GM18517 (cell line): ENCODE data around the gene EPHB3.

Experiments used
- ATAC-seq: cut with Tn5 transposase; IDR thresholded peaks from one replicate; pipeline ENCODE4 v1.9.1; 2021; ENCODE audit warnings: mild to moderate bottlenecking, moderate library complexity; ENCODE audit not compliant: unreplicated experiment

The EPHB3 gene

GRCh38 chr3:184561061-184561912, at the start of gene EPHB3:
Gene EPHB3, plus strand, starts transcription at chr3:184561785. Its CDS starts 451 bp downstream, at chr3:184562236.
- ATAC-seq: peak; percentile 91

- no peak for ATAC-seq
These were observed 49.0 kb upstream of the EPHB3 start for GRCh38 chr3:184512621-184513020.

DNA sequence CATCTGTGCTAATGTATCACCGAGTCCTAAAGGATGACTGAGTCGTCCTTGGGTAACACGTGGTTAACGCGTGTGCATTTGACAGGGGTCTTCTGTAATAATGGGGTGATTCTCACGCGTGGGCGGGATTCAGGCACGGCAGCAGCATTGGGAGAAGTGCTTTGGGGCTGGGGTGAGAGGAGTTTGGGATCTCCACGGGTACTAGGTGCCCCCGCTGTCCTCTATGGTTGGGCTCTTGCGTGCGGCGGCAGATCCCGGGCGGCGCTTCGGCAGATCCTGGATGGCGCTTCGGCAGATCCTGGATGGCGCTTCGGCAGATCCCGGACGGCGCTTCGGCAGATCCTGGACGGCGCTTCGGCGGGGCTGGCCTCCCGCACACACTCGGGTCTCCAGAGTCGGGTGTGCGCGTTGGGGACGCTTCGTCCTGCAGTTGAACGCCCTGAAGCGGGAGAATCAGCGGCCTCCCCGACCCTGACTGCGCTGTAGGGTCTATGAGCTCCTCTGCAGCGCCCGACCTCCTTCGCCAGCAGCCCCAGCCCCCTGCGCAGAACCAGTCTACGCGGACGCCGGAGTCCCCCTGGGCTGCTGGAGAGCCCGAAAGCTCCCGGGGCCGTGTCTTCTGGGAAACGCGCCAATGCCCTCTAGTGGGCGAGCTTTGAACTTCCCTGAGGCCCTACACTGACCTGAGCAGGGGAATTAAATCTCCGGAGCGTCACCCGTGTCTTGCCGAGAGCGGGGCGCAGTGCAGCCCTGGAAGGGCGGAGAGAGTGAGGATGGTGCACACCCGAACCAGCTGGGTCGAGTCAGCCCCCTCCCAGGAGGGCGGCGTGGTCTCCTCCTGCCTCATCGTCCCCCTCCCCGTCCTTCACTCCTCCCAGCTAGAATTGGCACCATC, 48.1 kb upstream of the EPHB3 start:
- ATAC-seq: no peak

- ATAC-seq: no peak
These were observed 47.5 kb upstream of the EPHB3 start for GRCh38 chr3:184514171-184514490.

GRCh38 chr3:184523825-184524615, 37.6 kb upstream of the EPHB3 start:
- ATAC-seq: no peak

GRCh38 chr3:184524981-184525336, 36.6 kb upstream of the EPHB3 start:
- no peak for ATAC-seq

DNA sequence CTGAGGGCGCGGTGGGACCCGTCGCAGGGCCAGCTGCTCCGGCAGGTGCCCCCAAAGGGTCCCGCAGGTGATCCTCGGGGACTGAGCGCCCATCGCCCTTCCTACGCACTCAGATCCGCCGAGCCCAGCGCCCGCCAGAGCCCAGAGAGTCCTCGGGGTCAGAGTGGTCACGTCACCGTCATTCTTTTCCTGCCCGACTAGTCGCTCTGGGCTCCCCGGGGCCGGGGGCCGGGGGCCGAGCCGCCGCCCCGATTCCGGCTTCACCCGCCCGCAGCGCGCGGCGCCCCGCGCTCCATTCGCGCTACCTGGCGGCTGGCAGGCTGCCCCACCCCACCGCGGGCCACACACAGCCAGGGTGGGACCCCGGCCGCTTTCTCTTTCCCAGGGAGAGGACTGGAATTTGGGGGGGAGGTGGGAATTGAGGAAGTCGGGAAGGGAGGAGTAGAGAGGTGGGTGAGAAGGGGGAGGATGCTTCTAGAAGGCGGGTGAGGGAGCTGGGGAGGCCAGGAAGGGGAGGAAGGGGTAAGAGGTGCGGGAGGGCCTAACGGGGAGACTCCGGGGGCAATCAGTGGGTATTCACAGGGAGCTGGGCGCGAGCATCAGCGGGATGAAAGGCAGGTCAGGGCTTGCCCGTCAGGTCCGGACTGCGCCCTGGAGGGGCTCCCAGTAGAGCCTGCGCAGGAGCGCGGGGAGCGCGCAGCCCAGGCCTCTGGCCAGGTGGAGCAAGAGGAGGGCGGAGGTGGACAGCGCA, 36.1 kb upstream of the EPHB3 start:
- ATAC-seq: no peak

- ATAC-seq: no peak
These were observed 35.5 kb upstream of the EPHB3 start for GRCh38 chr3:184526088-184526433.

GRCh38 chr3:184531626-184532280, 29.8 kb upstream of the EPHB3 start:
- ATAC-seq: no peak

DNA sequence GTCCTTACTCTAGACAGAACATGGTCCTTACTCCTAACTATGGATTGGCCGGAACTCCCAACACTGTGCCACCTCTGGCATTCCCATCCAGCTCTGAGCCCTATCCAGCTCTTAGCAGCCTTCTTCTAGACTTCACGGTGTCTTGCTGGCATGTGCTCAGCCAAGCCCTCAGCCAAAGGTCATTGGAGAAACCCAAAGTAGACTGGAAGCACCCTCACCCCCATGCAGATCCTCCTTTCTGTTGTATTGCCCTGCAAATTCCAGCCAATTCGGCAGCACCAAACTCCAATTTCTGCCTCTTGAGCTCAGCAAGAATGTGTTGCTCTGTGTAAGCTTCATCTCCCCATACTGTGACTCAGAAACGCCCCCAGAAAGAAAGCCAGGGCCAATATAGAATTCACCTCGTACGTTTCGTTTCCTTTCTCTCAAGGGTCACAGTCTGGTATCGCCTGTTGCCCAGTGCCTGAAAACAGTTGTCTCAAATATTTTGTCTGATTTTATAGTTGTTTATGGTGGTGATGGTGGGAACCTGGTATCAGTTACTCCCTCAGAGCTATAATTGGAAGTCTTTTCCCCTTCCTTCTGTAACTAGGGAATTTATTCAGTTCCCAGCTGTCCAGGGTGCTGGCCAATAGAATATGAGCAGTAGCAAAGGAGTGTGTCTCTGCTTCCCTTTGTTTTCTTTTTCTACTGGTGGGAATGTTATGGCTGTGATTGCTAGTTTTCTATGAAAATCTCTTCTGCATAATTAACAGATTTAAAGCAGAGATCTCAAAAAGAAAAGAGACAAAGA, 28.4 kb upstream of the EPHB3 start:
- ATAC-seq: no peak

- ATAC-seq: no peak
These were observed 23.5 kb upstream of the EPHB3 start for GRCh38 chr3:184537885-184538665.

DNA sequence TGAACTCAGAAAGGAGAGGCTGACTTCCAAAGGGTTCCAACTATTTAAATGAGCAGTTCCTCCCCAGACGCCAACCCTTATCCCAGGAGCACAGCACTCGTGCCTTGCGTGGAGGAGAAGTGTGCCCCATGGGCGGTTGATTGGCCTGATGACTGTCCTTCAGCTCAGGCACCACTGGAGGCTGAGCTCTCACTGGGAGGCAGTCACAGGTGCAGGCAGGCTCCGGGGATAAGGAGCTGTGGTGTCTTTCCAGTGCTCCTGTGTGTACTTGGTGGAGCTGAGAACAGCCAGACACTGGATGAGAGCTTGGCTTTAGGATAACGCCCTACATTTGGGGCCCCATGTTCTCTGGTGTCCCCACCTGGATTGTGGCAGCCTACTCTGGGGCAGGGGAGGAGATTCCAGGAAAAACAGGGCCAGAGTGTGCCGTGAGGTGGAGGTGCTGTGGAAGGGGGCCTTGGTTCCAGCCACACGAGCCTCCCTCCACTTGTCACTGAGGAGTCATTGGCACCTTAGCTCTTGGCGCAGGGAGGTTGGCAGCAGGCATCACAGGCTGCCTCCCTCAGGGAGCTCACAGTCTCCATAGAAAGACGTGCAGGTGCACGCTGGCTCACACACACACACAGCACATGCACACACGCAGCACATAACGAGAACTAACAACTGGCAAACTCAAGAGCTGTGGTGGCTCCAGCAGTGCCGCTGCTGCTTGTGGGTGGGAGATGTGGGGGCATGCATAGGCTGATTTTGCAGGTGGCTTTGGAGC, 22.7 kb upstream of the EPHB3 start:
- ATAC-seq: no peak

GRCh38 chr3:184539801-184540435, 21.7 kb upstream of the EPHB3 start:
- ATAC-seq: no peak

GRCh38 chr3:184540777-184541681, 20.6 kb upstream of the EPHB3 start:
- no peak for ATAC-seq

DNA sequence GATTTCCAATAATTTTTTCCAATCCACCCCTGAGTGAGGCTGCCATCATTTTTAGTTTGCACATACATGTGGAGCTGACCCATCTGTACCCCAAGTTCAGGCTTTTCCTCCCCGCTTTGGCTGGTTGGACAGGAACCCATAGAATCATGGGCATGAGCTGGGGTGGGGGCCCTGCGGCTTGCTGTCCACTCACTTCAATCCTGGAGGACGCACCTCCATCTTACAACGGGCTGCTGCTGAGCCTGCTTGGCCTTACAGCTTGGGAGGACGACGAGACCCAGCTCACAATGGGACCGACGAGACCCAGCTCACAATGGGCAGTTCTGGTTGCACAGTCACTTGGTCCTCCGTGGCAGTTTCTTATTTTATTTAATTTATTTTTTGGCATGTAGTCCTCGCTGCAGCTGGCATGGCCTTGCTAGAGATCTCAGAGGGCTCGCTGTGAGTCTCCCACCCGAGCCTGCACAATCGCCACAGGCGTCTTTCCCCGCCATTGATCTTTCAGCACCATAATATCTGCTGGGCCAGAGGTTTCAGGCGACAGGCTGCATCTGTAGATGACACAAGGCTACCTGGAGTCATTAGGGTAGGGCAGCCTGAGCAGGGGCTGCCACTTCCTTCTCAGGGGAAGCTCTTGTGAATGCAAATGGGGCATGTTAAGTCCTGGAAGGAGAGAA, 19.6 kb upstream of the EPHB3 start:
- no peak for ATAC-seq

DNA sequence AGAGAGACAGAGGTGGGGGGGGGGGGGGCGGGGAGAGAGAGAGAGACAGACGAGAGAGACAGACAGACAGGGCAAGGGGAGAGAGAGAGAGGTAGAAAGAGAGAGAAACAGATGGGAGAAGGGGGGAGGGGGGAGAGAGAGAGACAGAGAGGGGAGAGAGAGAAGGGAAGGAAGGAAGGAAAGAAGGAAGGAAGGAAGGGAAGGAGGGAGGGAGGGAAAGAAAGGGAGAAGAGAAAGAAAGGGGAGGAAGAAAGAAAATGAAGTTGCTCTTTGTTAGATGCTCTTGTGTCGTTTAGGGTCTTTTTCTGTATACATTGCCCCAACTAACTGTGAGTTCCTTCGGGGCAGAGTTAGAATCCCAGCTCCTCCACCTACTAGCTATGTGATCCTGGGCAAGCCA, 19.0 kb upstream of the EPHB3 start:
- no peak for ATAC-seq
